NCI-H1436 treated with DMSO at 0.1 percent for 48 hours (cell line): ENCODE data around the gene SETBP1.
A peak's percentile ranks its signal among the peaks of the same experiment; 100 is the strongest.

ENCODE experiments used
- DNase-seq: peaks from one replicate; lab custom pipeline; 2025; lab: John Stamatoyannopoulos, UW

The SETBP1 gene

DNA sequence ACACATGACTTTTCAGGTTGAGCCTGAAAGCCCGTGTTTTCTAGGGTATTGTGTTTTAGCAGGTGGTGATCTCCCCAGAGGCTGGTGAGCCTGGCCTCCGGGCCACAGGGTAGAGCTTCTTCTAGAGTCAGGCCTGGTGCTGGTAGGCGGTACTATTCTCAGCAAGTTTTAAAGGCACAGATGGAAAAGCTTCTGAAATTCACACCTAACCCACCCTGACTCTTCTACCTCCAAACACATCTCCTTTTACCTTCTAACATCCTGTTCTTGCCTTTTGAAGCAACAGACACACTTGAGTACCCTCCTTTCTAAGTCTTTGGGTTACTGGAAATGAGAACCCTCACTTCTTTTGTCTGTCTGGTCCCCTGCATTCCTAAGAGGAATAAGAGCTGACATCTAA lies 191.1 kb downstream of the SETBP1 start:
- no peak for DNase-seq

DNA sequence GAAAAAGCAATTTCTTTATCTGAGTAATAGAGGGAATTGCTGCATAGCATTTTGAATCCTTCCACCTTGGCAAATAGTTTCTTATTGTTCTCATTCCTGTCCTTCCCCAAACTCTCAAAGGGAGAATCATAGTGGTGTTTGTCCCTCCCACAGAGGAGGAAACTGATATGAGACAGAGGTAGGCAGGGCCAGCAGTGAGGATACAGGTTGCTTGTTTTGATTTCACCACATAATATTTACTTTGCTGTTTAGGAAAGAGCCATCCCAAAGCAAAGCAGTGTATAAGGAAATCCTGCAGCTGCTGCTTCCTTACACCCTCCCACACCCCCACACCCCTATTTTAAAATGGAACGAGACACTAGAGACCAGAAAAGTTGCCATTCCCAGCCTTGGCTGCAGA lies 195.3 kb downstream of the SETBP1 start:
- no peak for DNase-seq

DNA sequence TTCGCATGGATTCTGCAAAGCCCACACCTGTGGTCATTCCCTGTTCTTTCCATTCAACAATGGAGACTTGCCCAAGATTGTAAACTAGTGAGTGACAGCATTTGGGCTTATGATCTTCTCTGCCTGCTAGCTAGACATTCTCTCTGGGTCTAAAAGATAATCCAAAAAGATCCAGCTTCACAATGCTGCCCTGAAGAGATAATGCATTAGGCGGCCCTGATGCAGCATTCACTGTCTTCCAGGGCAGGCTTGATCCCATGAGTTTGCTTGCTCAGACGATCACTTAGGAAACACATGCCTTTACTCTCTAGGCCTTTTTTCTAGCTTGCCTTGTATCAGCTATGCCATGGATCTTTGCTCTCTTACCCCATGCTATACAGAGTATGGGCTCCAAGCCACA lies 196.1 kb downstream of the SETBP1 start:
- no peak for DNase-seq

DNA sequence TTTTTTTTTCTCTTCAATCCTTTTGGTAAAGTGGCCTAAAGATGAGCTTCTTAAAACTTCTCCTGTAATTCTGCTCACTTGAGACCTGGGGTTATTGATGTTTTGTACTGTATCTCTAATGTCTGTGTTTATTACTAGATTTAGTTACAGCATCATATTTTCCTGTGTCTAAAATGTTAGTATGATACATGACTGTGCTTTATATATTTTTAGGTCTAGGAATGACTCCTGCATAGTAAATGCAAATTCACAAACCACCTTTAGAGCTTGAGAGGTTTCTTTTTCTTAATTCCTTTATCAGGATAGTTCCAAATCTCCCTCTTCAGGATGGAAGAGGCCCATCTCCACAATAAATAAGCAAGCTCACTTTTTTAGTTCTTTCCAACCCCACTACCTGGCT lies 197.6 kb downstream of the SETBP1 start:
- DNase-seq = no peak

DNA sequence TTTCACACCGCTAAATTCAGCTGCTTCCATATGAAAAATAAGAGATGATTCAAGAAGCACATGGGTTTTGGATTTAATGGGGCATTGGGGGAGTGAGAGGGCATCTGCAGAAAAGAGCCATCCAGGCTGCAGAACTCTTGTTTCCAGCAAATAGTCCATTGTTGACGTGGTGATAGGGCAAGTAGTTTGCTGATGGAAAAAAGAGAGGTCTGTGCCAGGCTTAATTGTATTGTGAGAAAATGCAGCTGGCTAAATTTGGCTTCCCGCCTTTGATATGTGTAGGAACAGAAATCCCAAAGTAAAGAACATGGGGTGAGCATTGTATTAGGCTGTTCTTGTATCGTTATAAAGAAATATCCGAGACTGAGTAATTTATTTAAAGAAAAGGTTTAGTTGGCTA lies 199.5 kb downstream of the SETBP1 start:
- DNase-seq = no peak

DNA sequence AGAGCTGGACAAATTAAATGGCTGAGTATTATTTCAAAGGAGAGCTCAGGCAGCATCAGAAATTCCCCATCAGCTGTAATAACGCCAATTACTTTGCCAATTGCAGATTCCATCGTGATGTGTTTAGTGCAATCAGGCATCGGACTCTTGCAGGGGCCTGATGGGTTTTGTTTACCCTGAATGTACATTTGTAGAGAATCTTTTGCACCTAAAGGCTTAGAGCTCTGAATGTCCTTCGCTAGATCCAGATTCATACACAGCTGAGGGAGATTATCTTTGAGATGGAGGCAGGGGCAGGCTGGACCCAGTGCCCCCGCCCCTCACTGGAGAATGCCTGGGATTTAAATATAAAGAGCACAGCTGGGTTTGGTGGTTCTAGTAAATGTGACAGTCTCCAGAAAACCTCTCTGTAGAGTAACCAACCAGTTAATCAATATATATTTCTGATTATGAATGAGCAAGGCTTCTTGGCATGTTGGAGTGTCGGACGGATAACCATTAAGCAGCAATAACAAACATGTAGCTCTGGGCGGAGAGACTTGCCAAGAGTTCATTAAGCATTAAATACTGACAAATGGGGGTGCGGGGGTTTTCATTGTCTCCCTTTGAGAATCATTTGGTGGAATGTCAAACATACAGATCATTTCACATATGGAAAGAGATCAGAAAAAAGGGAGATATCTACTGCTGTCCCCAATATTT lies 200.9 kb downstream of the SETBP1 start:
- no peak for DNase-seq

DNA sequence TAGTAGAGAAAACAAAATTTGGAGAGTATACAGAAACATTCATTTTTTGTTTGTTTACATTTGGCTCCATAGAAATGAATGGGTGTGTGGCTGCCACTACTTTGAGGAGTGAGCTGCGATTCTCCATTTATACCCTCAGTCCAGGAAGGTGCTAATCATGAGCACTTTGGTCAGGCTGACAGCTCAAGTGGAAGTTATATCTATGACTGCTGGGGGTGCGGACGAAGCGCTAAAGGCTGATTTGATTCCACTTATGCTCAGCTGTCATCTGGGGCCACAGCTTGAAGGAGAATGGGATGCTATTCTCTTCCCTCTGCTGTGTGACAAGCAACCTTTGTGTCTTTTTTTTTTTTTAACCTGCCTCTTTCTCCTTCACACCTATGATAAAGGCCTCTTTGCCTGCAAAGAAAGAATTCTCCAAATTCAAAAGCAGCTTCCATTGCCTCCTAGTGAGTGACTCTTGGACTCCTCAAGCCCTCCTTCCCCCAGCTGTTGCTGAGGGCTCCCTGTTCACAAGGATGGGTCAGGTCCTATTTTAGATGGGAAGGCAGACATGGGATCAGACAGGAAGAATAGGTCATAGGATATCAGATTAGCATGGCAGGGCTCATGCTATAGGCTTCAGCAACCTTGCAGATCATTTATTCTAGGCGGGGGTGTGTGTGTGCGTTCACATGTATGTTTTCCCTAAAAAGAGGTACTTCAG lies 201.6 kb downstream of the SETBP1 start:
- no peak for DNase-seq

DNA sequence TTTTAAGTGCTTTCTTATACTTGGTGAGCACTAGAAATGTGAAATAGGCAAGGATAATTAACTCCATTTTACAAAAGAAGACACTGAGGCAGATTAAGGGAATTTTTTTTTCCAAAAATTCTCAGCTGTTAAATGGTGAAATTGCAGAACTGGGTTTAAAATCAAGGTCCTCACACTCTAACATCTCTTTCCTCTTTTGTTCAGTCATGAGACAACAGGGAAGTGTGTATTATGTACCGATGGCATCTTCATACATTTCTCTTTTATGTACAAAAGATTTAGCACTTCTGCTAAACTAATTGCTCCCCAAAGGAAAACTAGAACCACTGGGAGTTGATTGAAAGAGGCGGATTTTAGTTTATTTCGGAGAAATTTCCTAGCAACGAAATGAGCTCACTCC lies 203.0 kb downstream of the SETBP1 start:
- no peak for DNase-seq

DNA sequence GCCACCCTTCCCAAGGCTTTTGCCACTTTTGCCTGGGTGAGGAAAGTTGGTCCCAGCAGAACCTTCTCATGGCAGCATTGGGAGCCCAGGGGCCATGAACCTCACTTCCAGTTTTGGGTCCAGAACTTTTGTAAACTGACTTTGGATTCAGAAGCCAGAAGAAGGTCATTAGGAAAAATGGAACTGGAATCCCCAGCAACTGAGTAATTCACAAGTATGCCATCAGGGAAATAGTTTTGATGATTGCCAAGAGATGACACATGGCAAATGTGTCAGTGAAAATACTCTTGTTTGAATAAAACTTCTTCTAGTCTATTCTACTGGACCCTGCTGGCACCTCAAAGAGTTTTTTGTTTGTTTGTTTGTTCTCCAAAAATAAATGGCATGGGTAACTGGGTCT lies 203.7 kb downstream of the SETBP1 start:
- DNase-seq = no peak

DNA sequence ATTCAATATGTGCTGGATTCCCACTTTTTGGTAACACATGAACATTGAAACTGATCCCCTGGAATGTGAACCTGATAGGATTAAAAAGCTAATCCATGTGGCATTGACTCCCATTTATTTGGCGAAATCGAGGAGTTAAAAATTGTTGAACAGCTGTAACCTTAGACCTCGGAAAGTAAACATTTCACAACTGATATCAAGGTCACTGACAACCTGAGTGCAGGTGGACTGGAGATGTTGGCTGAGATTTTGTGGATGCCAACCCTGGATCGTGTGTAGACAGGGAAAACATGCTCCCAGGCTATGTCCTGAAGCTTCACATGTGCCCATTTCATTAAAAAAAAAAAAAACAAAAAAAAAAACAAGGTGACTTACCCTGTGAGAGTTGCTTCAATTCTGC lies 204.8 kb downstream of the SETBP1 start:
- DNase-seq = no peak

DNA sequence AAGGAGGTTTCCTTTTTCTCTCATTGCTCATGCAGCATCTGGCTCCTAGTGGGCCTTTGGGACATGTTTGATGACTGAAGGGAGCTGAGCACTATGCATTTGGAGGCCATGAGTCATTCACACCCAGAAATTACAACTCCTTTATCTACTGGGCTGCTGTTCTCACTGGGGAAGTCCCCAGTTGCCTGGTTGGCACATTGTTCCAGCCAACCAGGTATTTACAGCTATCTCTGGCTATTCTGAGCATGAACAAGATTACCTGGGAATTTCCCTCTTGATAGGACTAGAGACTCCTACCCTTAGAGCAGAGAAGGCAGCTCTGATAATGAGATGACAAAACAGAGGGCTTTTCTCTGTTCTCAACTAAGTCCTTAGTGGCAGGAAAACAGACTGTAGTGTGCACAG lies 206.5 kb downstream of the SETBP1 start:
- DNase-seq = peak; percentile 59

DNA sequence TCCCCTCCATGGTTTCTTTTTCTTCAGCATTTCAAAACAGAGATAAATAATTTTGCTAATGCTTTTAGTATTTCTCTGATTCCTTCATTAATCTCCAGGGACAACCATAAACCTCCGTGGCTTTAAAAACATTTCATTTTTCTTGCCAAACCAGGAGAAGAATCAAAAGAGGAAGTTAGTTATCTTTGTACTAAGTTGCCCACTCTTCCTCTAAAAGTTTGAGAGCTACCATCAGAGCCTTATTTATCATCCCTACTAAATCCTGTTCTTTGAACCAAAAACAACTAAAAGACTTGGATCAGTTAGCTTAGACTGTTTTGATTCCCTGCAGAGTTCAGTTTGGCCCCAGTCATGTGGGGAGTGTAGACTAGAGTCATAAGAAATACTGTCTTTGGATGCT lies 208.4 kb downstream of the SETBP1 start:
- no peak for DNase-seq

DNA sequence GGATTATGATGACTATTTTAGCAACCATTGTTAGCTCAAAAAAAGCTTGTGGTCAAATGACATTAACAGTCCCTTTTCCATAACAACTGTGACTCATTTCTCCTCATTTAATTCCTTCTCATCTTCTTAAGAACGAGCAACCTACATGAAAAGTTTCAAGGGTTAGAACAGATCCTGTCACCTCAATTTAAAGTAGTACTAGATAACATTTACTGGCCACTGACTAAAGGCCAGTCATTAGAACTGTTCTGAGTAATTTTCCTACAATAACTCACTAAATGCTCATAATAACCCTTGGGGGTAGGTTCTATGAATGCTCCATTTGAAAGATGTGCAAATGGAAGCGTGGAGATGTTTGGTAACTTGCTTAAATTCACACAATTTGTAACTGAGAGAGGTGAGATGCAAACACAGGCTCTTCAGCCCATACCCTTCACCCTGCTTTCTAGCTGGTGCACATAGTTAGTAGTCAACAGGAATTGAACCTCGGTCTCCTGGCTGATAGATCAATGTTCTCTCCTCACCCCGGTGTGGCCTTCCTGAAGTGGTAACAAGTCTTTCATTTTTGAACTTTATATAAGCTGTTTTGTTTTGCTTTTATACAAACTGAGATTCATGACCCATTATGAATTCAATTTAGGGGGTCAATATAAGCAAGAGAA lies 212.5 kb downstream of the SETBP1 start:
- no peak for DNase-seq

DNA sequence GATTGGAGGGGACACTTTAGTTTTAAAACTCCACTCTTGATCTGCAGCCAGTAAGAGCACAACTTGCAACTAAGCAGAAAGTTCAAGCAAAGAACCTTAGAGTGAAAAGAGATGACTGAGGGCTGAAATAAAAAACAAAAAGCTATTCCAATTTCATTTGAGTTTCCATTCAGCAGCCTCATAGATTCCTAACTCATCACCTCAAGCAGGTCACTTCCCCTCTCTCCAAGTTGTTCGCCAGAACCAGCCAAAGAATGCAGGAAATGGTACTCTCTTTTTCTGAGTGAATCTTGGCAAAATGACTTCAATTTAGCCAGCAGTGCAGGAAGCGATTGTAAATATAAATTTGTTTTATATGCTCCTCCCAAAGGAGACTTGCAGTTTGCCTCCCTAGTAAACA lies 213.3 kb downstream of the SETBP1 start:
- DNase-seq = no peak

DNA sequence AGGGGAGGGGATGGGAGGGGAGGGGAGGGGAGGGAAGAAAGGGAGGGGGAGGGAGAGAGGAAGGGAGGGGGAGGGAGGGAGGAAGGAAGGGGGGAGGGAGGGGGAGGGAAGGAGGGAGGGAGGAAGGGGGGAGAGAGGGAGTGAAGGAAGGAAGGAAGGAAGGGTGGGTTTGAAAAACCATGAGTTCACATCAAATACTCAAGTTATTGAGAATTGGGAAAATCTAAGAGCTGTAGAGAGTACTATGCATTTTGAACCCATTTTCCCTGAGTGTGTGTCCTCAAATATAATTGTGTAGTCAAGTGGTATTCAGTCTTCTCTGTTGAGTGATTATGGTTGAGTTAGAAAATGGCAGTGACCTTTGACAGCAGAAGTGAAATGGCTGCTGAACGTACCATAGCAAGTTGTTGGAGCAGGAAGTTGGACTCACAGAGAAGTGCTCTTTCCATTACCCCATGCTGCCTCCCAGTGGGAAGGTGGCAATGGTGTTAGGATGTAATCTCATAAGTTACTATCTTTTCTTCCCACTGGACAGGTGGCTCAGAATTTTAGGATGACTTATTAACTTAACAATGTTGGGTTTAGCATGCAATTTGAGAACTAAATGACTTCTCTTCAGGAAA lies 214.6 kb downstream of the SETBP1 start:
- no peak for DNase-seq

DNA sequence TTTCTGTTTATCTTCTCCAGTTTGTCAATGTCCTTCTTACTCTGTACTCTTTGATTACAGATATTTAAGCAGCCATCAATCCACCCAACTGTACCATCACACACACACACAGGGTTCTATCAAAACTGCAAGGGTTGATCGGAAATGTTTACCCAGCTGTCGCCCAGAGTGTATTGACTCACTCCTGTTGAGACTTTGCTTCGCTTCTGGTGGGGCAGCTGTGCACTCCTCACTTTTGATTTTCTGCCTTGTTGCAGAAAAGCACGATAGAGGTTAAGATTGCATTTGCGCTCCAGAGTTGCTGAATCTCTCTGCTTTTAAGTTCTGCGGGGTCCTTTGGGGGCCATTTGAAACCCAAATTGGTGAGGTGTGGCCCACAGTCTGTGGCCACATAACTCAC lies 216.2 kb downstream of the SETBP1 start:
- DNase-seq = peak; percentile 7

DNA sequence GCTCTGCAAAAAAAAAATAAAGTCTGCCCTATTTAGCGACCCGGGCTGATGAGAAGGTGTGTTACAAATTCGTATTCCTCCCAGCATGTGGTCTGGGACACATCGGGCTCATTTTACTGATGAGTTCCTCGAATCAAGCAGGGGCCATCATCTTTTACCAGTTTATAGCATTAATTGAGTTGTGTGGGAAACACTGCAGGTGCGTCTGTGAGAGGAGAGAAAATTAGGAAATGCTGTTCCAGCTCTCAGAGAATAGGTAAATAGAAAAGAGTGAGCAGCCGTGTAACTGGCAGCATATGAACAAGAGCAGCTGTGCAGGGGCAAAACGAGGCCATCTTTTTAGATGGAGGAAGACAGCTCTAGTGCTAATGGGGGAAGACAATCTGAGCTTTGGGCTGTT lies 216.7 kb downstream of the SETBP1 start:
- DNase-seq = no peak

DNA sequence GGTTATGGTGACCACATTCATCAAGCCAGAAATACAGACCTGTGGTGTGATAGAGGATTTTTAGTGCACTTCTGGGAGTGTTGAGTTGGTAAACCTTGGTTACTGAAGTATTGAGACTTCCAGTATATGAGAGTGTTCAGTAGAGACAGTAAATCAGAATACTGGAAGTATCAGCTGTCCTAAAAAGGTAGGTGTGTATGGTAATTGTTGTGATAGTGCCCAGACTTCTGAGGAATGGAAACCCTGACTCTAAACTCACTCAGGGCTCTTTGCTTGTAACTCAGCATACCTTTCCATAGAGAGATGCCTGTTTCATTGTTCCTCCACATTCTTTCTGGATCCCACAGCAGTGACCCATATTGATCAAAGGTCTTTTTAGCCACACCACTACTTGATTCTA lies 217.1 kb downstream of the SETBP1 start:
- DNase-seq = no peak

DNA sequence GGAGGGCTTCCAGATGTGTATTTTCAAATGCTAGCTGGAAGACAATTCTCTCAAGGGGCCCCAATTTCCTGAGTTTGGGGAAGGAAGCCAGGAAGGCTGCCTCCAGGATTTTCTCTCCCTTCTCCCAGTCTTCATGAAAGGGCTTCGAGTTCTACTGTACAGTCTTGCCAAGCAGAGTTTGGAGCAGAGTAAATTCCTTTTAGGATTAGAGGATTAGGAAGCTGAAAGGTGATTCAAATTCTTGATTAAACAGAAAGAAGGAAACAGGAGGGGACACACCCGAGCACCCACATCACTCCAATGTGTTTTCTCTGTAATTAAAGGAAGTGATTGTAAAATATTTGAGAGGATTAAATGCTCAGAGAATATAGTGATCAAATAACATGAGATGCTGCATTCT lies 217.8 kb downstream of the SETBP1 start:
- DNase-seq = no peak

DNA sequence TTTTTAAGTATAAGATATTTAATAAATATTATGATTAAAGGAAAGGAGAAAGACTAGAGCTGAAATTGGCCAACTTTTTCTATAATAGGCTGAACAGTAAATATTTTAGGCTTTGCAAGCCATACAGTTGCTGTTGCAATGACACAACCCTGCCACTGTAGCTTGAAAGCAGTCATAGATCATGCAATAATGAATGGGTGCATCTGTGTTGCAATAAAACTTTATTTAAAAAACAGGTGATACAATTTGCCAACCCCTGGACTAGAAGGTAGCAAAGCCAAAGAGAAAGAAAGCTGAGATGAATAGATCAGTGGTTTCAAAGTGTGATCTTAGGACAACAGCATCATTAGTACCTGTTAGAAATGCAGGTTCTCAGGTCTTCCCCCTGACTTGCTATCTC lies 219.1 kb downstream of the SETBP1 start:
- DNase-seq = no peak

DNA sequence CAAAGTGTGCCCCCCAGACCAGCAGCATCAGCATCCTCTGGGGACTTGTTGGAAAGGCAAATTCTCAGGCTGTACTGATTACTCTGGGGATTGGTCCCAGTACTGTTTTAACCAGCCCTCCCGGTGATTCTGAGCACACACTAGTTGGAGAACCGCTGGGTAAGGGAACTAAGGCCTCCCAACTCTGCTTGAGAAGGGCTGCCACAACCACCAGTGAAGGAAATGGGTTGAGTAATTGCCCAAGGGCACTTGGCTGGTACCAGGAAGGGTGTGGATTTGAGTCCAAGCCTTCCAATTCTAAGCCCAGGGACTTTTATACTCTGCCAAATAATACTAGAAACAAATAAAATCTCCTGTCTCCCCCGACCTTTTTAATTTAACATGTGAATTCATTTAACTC lies 219.9 kb downstream of the SETBP1 start:
- DNase-seq = no peak

DNA sequence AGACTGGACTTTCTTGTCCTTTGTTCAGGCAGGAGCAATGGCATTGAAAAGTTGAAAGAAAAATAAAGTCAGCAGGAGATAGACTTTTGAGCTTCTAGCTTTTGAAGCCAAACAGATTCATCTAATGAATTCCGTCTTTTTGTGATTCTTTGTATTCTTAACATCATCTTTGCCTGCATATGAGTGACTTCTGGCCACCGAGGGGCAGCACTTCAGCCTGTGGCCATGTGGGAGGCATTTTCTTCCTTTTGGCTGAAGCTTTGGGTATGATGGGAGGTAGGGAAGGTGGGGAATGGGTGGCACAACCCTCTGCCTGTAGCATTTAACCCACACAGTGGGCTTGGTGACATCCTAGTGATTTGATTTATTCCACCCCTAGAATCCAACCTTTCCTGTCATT lies 220.6 kb downstream of the SETBP1 start:
- DNase-seq = no peak

DNA sequence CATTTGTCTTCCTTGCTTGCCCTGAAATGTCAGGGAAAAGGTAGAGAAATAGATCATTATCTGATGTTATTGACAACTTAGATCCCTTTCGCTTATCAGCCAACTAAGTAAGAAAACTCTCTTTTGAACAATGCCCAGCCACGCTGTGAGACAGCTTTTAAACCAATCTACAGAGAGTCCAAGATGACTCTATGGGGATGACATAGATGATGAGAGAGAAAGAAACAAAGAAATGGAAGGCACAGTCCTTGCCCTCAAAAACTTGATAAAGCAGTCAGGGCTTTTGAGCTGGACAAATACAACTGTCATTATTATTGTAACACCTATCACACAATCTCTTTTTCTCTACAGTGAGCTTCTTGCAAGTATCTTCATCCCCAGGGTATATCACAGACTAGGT lies 222.6 kb downstream of the SETBP1 start:
- no peak for DNase-seq
